ENCODE measurements around the gene CHST8.
A peak's percentile ranks its signal among the peaks of the same experiment; 100 is the strongest.
"Not testable (repeated sequence)": the region's sequence is repeated elsewhere in the genome, so short reads cannot be mapped to it uniquely, and the experiment has no call there.

CHST8 gene

DNA sequence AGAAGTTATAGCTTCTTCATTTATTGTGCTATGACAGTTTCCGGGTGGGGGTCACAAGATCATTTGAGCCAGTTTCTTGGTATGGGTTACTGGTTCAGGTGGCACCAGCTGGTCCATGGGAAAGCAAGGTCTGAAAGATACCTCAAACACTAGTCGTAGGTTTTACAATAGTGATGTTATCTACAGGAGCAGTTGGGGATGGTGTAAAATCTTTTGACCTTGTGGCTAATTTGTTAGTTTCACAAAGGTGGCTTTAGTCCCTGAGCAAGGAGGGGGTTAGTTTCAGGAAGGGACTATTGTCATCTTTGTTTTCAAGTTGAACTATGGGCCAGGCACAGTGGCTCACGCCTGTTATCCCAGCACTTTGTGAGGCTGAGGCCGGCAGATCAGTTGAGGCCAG lies 24.6 kb downstream of the CHST8 start:
- no peak for DNase-seq

DNA sequence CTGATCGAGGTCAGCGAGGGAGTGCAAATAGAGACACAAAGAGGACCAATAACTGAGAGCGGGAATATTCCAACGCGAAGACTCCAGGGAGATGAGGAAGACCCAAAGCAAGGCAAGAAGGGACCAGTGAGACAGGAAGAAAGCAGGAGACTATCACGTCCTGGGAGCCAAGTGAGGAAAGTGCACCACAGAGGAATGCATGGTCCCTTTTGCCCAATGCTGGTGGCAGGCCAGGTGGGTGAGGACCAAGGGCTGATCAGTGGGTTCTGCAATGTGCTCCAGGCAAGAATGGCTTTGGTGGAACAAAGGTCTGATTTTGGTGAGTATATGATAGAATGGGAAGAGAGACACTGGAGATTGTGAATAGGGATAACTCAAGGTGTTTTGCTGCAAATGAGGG lies 25.4 kb downstream of the CHST8 start:
- DNase-seq = no peak

DNA sequence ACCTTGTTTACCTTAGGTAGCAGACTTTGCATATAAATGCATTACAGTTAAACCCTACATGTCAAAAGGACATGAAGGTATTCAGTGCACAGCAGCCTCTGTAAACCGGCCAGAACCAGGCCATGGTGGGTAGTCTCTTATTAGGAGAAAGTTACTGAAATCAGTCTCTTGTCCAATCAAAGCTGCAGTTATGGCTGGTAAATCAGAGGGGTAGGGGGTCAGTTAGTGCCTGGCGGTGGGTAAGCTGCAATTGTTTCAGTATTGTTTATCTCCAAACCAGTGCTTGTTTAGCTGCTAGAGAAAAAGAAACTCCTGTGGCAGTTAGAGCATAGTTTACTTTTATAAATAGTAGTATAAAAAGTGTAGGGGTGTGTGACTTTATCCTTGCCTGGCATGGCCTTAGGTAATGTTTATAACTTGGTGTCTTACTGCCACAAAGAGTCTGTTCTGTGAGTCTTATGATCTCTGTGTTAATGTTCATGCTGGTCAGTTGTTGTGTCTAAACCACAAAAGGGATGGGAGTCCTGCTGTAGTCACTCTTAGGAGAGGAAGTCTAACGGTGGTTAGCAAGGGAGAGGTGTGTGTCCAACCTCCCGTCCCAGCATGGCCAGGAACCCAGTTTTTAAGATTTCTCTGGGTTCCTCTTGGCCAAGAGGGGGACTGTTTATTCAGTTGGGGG lies 28.0 kb downstream of the CHST8 start:
- DNase-seq = no peak

DNA sequence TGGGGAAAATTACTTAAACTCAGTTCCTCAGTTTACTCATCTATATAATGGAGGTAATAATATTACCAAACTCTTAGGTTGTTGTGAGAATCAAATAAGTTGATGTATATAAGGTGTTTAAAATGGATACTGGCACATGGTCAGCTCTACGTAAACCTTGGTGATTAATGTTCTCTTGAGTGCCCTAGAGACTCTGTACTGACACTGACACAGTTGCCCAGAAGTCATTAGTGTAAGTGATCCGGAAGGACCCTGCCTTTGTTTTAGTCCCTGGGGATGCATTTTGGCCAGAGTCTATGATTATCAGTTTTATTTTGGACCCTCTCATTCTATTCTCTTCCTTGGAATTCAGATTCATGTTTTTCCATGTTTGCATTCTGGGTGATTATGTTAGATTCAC lies 31.9 kb downstream of the CHST8 start:
- peak in 1 of 2 experiments; percentile 48 for DNase-seq

DNA sequence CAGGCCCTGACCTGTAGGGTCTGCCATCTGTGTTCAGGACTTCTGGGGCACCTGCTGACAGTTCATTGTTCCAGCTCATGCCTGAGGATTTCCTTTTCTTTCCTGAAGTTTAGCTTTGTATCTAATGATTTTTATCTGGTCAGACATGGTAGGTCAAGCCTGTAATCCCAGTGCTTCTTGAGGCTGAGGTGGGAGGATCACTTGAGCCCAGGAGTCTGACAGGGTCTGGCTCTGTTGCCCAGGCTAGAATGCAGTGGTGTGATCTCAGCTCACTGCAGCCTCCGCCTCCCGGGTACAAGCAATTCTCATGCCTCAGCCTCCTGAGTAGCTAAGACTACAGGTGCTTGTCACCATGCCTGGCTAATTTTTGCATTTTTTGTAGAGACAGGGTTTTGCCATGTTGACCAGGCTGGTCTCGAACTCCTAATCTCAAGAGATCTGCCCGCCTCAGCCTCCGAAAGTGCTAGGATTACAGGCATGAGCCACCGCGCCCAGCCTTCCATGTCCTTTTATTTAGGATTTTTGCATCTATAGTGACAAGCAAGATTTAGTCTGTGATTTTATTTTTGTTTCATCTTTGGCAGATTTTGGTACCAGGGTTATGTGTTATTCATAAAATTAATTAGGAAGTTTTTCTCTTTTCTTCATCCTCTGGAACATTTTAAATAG lies 33.2 kb downstream of the CHST8 start:
- DNase-seq = no peak

DNA sequence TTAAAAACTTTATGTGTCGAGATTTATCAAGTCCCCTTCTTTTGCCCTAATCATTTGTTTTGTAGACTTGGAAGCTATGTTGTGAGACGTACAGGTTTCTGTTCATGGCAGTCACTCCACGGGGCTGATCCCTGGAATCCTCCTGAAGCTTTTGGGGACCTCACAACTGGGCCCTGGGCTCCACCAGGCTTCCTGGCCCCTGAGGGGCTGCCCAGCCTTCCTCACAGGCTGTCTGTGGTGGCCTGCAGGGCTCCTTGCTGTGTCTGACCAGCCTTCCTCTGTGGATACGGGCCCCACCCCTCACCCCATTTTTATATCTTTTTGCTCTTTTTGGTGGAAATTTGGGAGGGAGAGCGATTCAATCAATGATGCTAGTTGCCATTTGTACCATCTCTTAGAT lies 38.1 kb downstream of the CHST8 start:
- DNase-seq = no peak

DNA sequence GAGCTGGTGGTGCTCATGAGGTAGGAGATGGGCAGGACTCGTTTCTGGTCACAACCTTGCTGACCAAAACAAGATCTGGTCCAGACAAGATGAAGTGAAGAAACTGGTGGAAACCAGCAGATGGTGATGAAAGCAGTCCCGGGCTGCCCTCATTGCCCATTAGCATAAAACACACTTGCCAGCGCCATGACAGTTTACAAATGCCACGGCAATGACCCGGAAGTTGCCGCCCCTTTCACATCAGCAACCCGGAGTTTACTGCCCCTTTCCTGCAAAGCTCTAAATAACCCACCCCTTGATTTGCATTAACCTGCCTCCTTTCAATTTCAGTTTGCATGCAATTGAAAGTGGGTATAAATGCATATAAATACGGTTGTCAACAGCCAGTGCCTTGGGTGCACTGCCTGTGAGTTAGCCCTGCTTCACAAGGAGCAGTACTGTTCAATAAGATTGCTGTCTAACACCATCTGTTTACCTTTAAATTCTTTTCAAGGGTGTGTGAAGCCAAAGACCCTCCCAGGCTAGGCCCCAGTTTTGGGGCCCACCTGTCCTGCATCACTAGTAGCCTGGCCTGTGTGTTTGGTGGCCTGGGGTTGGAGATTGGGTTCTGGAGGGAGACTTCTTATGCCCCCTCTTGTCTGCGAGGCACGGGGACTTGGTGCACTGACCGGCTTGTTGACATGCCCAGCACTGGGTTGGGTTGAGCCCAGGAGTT lies 38.8 kb downstream of the CHST8 start:
- no peak for DNase-seq

DNA sequence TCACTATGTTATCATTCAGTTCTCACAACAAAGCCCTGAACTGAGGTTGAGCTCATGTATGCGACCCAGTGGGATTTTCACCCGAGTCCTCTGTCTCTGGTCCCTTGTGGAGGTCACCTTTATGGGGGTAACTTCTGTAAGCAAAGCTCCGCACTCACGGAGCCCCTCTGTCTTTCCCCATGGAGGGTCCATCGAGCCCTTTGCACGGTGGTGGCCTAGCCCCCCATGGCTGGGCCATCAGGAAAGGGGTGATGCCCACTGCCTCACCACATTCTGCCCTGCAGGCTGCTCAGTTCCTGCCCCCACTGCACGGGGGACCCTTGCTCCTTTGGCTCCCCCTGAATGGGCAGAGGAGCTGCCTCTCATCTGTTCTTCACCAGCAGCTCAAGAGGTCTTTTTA lies 39.6 kb downstream of the CHST8 start:
- DNase-seq = no peak

DNA sequence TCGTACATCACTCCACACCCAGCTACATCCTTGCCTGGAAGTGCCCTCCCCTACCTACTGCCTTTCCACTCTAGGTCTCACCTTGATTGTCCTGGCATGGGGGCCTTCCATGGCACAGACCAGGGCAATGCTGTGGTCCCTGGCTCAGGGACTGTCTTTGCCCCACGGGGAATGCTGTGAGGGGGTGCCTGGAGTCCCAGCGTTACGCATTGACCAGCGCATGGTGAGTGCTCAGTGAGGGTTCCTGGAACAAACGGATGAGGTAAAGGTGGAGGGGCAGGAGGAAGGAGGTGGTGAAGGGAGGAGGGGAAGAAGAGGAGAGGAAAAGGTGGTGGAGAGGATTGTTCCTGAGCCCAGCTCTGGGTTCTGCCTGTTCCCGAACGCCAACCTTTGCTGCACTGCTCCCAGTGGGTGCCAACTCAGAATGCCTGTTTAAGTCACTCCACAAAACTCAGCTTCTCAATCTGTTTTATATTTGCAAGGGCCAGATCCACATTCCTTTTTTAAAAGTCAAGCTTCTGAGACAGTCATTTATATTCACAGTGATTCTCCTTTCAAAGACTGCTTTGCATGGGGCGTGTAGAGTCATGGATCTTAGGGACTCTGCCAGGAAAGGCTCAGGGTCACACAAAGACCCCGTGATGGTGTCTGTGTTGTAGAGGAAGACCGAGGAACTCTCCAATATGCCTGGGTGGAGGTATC lies 40.8 kb downstream of the CHST8 start:
- no peak for DNase-seq

DNA sequence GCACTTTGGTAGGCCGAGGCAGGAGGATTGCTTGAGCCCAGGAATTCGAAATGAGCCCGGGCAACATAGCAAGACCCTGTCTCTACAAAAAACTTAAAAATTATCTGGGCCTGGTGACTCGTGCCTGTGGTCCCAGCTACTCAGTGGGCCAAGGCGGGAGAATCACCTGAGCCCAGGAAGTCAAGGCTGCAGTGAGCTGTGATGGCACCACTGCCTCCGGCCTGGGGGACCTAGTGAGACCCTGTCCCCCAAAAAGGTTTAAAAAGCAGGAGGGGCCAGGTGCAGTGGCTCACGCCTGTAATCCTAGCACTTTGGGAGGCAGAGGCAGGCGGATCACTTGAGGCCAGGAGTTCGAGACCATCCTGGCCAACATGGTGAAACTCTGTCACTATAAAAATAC lies 41.6 kb downstream of the CHST8 start:
- not testable (repeated sequence) for DNase-seq

DNA sequence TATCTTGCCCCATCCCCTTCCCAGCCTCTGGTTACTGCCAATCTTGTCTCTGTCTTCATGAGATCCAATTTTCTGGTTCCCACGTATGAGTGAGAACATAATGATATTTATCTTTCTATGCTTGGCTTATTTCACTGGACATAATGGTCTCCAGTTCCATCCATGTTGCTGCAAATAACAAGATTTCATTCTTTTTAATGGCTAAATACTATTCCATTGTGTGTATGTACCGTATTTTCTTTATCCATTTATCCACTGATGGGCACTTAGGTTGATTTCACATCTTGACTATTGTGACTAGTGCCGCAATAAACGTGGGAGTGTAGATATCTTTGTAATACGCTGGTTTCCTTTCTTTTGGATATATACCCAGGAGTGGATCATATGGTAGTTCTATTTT lies 43.0 kb downstream of the CHST8 start:
- DNase-seq = no peak

DNA sequence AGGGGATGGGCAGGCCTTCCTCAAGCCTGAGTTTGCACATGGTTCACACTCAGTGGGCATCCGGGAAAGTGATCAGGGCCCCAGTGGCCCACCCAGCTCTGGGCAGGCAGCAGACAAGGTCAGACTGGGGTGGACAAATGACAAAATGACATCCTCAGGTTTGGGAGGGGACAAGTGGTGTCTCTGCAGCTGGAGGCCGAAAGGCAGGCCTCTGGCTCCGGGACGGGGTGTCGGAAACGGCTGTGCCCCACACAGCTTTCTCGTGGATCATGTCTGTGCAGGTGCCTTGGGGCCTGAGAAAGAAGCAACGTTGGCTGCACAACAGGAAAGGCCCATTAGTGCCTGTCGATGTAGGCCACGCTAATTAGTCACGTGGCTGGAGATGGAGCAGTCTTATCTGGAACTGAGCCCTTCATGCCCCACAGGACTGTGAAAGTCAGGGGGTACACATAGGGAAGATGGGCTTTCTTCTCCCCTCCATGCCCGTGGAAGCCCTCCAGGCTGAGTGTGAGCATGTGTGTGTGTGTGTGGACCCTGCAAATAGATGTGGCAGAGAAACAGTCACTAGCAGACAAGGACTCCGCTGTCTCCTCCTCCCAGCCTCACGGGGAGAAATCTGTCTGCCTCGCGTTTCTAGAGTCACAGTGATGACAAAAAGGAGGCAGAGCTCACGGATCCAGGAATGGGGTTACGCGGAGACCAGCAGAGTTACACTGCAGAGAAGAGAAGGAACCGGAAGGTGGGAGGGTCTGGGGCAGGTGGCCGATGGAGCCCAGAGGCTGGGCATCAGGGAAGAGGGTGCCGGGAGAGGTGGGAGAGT lies 44.2 kb downstream of the CHST8 start:
- no peak for DNase-seq

DNA sequence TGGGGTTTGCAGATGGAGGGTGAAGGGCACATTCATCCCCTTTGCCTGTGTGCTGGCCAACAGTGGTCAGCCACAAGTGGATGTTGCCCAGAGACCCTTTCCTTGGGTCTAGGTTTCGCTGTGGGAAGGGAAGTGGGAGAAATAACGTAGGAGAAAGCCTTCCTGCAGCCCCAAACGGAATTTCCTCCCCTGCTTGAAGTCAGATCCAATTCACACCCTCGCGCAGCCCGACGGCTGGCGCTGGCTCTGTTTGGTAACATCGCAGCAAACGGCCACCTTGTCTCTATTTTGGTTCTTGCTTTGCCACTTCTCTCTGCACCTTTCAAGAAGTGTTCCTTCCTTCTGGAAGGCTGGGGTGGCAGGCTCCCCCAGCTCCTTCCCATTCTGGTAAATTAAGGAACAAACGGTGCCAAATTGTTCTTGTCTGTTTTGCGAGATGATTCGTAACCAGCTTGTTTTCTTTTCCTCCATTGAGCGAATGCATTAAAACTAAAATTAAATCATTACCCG lies 45.4 kb downstream of the CHST8 start:
- no peak for DNase-seq

DNA sequence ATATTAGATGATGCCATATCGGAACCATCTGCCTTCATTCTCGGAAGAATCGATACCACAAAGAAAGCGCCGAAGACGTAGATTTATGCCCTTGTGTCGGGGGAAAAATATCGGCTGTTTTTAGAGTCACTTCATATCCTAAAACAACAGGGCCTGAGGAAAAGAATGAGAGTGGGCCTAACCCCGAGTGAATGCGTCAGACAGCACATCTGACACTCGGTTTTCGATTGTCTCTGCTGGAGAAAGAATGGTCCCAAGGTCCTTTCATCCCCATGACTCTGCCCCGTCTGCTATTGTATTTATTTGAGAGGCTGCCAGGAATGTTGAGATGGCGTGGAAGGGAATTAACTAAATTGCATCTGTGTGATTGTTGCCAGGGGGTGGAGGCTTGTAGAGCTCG lies 46.1 kb downstream of the CHST8 start:
- no peak for DNase-seq

DNA sequence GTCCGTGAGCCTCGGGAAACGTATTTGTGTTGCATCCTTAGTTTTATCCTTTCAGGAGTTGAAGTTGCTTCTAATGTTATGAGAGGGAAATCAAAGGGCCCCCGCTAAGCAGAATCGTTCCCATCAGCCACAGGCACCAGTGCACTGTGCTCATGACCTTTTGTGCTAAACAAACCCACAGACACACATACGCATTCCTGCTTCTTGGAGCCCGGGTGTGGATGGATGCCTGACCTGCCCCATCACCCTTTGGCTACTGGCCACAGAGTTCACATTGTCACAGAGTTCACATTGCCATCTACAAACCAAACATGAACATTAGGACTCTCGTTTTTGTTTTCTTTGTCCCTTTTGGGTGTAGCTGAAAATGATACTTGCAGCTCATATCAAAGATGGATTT lies 47.2 kb downstream of the CHST8 start:
- no peak for DNase-seq

DNA sequence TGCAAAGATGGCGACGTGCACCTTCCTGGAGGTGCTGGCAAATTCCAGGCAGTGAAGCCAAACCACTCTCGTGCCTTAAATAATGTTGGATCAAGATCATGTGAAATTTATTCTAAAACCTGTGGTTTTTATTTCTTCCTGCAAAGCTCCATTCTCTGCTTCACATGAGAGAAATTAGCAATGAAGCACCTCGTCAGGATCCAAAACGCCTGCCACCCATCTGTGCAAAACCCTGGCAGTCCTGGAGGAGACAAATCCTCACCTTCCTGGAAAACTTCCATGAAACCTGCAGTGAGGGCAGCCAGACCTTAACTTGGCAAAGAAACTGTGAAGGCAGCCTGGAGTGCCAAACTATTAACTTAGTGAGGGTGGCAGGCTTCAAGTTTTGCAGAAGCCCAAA lies 47.6 kb downstream of the CHST8 start:
- DNase-seq = no peak

DNA sequence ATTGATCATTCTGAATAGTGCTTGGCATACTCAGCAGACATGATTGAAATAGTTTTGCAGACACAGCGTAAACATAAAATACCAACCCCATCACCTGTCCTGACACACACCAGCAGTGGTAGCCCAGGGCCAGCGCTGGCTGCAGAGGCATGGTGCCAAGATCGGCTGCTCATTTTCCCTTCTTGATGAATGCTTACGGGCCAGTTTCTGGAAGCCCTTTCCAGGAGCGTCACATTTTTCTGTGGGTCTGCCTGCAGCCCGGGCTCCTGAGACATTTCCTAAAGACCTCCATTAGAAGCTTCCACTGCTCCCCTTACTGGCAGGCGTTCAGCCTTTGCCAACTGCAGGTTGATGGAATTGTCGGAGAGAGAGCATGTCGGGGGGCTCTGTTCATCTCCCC lies 48.6 kb downstream of the CHST8 start:
- DNase-seq = no peak

DNA sequence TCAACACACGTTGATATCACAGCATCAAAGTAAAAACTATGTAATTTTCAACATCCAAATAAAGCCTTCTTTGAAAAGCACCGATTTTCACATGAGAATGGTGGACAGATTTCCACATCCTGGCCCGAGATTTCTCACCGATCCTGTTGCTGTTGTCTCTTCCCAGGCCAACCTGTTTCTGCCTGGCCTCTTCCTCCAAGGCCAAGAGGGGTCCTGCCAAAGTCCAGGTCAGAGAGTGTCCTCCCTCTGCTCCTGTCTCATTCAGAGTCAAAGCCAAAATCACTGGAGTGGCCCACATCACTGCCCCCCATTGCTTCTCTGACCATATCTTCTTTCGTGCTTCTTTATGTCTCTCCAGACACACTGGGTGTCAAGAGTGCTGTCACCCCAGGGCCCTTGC lies 49.5 kb downstream of the CHST8 start:
- no peak for DNase-seq

DNA sequence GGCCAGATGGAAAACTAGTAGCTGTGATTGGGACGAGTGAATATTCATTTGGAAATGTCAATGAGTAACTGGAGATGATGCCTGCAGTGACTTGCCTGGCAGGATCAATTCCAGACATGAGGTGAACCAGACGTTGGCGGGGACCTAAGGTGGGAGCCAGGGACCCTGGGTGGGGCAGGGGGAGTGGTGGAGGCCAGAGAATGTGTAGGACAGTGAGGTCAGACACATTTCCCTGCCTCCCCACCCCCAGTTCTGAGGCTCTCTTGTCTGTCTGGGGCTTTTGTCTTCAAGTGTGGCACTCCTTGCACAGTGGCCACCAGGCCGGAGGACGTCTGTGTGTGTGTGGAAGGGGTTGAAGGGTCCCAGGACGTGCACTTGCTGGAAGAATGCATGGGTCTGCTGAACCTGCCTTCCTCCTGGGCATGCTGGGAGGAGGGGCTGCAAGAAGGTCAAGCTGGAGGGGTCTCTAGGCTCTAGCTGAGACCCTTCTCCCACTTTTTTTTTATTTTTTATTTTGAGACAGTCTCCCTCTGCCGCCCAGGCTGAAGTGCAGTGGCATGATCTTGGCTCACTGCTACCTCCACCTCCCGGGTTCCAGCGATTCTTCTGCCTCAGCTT lies 51.6 kb downstream of the CHST8 start:
- DNase-seq = no peak

DNA sequence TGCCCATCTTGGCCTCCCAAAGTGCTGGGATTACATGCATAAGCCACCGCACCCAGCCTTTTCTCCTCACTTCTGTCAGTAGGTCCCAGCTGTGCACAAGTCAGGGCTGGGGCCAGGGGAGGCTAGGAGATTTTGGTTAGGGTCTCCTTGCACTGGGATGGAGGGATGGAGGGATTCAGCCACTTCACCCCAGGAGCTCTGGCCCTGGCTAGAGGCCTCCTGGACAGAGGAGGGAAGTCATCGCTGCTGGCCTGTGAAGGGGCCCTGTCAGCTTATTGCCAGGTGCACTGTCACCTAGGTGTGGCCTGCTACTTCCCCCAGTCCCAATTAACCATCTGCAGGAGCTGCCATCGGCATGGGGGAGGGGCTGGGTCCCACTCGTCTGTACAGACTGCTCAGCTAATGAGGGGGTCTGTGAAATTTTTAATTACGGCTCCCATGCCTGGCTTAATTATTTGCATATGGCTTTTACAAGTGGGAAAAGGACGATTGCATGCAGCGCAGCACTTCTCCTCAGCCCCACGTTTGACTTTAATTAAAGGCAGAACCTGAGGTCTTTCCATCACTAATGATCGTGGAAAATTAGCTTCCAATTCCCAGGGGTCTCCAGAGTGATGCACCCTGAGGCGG lies 52.4 kb downstream of the CHST8 start:
- no peak for DNase-seq

DNA sequence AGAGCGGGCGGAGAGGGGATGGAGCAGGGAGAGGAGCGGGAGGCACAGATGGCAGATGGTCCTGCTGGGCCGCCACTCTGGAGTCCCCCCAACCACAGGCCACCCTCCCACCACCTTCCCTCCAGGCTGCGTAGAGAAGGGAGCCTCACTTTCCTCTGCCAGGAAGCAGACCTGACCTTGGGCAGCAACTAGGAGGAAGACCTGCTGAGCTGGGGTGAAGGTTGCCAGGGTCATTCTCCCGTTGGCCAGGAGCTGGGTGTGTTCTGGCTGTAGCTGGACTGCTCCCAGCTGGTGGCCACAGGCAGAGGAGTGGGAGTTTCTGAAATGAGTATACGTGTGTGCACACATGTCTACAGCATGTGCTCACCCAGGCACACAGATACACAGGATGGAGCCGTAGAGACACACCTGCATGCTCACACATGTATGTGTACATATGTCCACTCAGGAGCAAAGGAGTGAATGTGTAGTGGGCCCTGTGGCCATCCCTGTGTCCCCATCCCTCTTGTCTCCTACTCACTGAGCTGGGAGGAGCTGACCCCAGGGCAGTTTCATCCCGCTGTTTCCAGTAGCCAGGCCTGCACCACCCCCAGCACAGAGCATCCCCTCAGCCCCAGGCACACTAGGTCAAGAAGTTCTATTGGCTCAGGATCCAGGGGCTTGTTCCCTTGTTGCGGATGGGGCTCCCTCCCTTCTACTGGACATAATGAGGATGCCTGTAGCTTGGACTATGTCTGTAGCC lies 53.0 kb downstream of the CHST8 start:
- DNase-seq = no peak
